HCT116 (cell line): ENCODE data around the gene SERPINB5. TPM values are rescaled to one million over a fixed set of nuclear protein-coding genes. Genes with fewer than 3 reads are reported as not detected.

Source experiments
- ATAC-seq: fragments of 200-7000 bp; cut with Tn5 transposase; 2 replicates; pipeline ENCODE4 v1.9.1; 2020; ENCODE audit warnings: mild to moderate bottlenecking, moderate library complexity
- BruUV-seq: library from RNA; stranded (reverse); fragments of 400-500 nt; replicated peaks from 2 replicates; lab custom pipeline; 2021; lab: Mats Ljungman, UMichigan
- CTCF ChIA-PET: fragments of 300-600 bp; sonication (Branson Sonifier 250); formaldehyde crosslinking; loops from one replicate; lab custom pipeline; 2021; ENCODE audit warnings: antibody characterized with exemption; lab: Charles Lee
- POLR2A ChIA-PET: fragments of 300-600, 350-600 bp; sonication (Branson Sonifier 250); formaldehyde crosslinking; loops from one replicate; lab custom pipeline; 2021; ENCODE audit warnings: antibody characterized with exemption; lab: Charles Lee
- RAD21 ChIA-PET, 2 experiments: fragments of 300-600 bp; sonication (Branson Sonifier 250); formaldehyde crosslinking; loops; one replicate each; lab custom pipeline; 2023; ENCODE audit warnings: low total read pairs in 2 of 2; ENCODE audit not compliant: uncharacterized antibody in 2 of 2, unreplicated experiment in 2 of 2, low non-redundant PET in 1 of 2; lab: Charles Lee
- DNase-seq: peaks from one replicate; pipeline ENCODE4 v3.0.0-alpha.2; 2010; ENCODE audit warnings: low read depth, low spot score
- H2AFZ ChIP-seq: fragments of 200-600 bp; shearing (Covaris generic), sonication (generic); 2 replicates; pipeline ENCODE4 v1.6.1; 2017; ENCODE audit warnings: low read depth, mixed run types, mixed read lengths, antibody characterized with exemption, low read length; ENCODE audit not compliant: poor library complexity, severe bottlenecking
- H3K27ac ChIP-seq: 2 replicates; pipeline ENCODE4 v1.5.1; 2012; ENCODE audit warnings: low read depth, low read length
- H3K27me3 ChIP-seq: fragments of 200-600 bp; sonication (generic); 2 replicates; pipeline ENCODE4 v1.6.1; 2016; ENCODE audit warnings: mixed run types, low read length, mixed read lengths; ENCODE audit not compliant: insufficient read depth
- H3K36me3 ChIP-seq, 2 experiments: fragments of 200-500 bp in 1 of 2; fragments of 200-600 bp in 1 of 2; sonication (Bioruptor generic) in 1 of 2; sonication (generic) in 1 of 2; 2 replicates each; pipeline versions ENCODE4 v1.5.1 to v1.6.1; 2014 to 2016; ENCODE audit warnings: low read length in 2 of 2, inconsistent platforms in 1 of 2, mixed read lengths in 1 of 2, mixed run types in 1 of 2; ENCODE audit not compliant: insufficient read depth in 2 of 2, control insufficient read depth in 1 of 2
- H3K4me1 ChIP-seq, 2 experiments: fragments of 200-600 bp in 1 of 2; sonication (generic) in 1 of 2; 2 replicates each; pipeline versions ENCODE4 v1.5.1 to v1.6.1; 2012 to 2017; ENCODE audit warnings: low read length in 2 of 2, inconsistent platforms in 1 of 2, mild to moderate bottlenecking in 1 of 2, mixed read lengths in 1 of 2, mixed run types in 1 of 2, moderate library complexity in 1 of 2; ENCODE audit not compliant: insufficient read depth in 2 of 2, control insufficient read depth in 1 of 2
- H3K4me2 ChIP-seq: fragments of 200-600 bp; sonication (generic); 2 replicates; pipeline ENCODE4 v1.6.1; 2017; ENCODE audit warnings: mixed run types, low read length, mixed read lengths
- H3K4me3 ChIP-seq, 2 experiments: fragments of 200-600 bp in 1 of 2; sonication (generic) in 1 of 2; replicated peaks in 1 of 2; 2 replicates each; pipeline ENCODE4 v1.5.1; 2011 to 2016; ENCODE audit warnings: low read length in 2 of 2, control low read depth in 1 of 2, low read depth in 1 of 2, mild to moderate bottlenecking in 1 of 2, mixed read lengths in 1 of 2, mixed run types in 1 of 2
- H3K79me2 ChIP-seq: fragments of 200-600 bp; sonication (generic); 2 replicates; pipeline ENCODE4 v1.6.1; 2017; ENCODE audit warnings: mild to moderate bottlenecking, mixed run types, low read length, moderate library complexity, mixed read lengths; ENCODE audit not compliant: insufficient read depth
- H3K9ac ChIP-seq: fragments of 200-600 bp; sonication (generic); 2 replicates; pipeline ENCODE4 v1.6.1; 2016; ENCODE audit warnings: low read length, mixed read lengths
- H3K9me2 ChIP-seq: fragments of 200-600 bp; sonication (generic), shearing (Covaris generic); 2 replicates; pipeline ENCODE4 v1.6.1; 2017; ENCODE audit warnings: mixed run types, mild to moderate bottlenecking, moderate library complexity; ENCODE audit not compliant: insufficient read depth
- H3K9me3 ChIP-seq, 2 experiments: fragments of 200-500 bp in 1 of 2; fragments of 200-600 bp in 1 of 2; sonication (Bioruptor generic) in 1 of 2; sonication (generic) in 1 of 2; 2 replicates each; pipeline ENCODE4 v1.6.1; 2014 to 2017; ENCODE audit warnings: low read length in 2 of 2, mixed read lengths in 2 of 2, inconsistent platforms in 1 of 2, low read depth in 1 of 2, mild to moderate bottlenecking in 1 of 2, mixed run types in 1 of 2, moderate library complexity in 1 of 2; ENCODE audit not compliant: control insufficient read depth in 1 of 2, insufficient read depth in 1 of 2
- H4K20me1 ChIP-seq: fragments of 200-600 bp; sonication (generic), shearing (Covaris generic); 2 replicates; pipeline ENCODE4 v1.6.1; 2017; ENCODE audit warnings: mixed run types, mild to moderate bottlenecking, moderate library complexity; ENCODE audit not compliant: insufficient read depth
- ATF3 ChIP-seq: IDR thresholded peaks from 2 replicates; pipeline ENCODE4 v1.6.1; 2012
- CBX3 ChIP-seq: IDR thresholded peaks from 2 replicates; pipeline ENCODE4 v1.6.1; 2012; ENCODE audit warnings: low read depth
- CTCF ChIP-seq, 3 experiments: fragments of 200-600 bp in 1 of 3; sonication (generic) in 1 of 3; IDR thresholded peaks in 2 of 3; conservative IDR thresholded peaks in 1 of 3; 2 replicates each; pipeline ENCODE4 v1.5.1; 2012 to 2017; ENCODE audit warnings: low read depth in 2 of 3, low read length in 2 of 3, antibody characterized with exemption in 1 of 3, borderline replicate concordance in 1 of 3, control low read depth in 1 of 3, mild to moderate bottlenecking in 1 of 3, mixed read lengths in 1 of 3, mixed run types in 1 of 3, moderate library complexity in 1 of 3; ENCODE audit not compliant: insufficient read depth in 1 of 3
- EGR1 ChIP-seq: IDR thresholded peaks from 2 replicates; pipeline ENCODE4 v1.6.1; 2012; ENCODE audit warnings: low read depth
- EZH2 ChIP-seq: fragments of 200-600 bp; sonication (generic); IDR thresholded peaks from 2 replicates; pipeline ENCODE4 v1.6.1; 2017; ENCODE audit warnings: antibody characterized with exemption, mixed run types
- EZH2phosphoT487 ChIP-seq: fragments of 200-600 bp; IDR thresholded peaks from 2 replicates; pipeline ENCODE4 v1.6.1; 2018; ENCODE audit warnings: antibody characterized with exemption, borderline replicate concordance
- FOSL1 ChIP-seq: IDR thresholded peaks from 2 replicates; pipeline ENCODE4 v1.6.1; 2012; ENCODE audit warnings: low read depth
- JUND ChIP-seq: IDR thresholded peaks from 2 replicates; pipeline ENCODE4 v1.6.1; 2012
- POLR2A ChIP-seq: IDR thresholded peaks from 2 replicates; pipeline ENCODE4 v1.7.0; 2011; ENCODE audit warnings: borderline replicate concordance; ENCODE audit not compliant: insufficient read depth, insufficient read length; ENCODE audit errors: extremely low read depth
- RAD21 ChIP-seq: IDR thresholded peaks from 2 replicates; pipeline ENCODE4 v1.6.1; 2012; ENCODE audit warnings: low read depth, mild to moderate bottlenecking
- REST ChIP-seq: IDR thresholded peaks from 2 replicates; pipeline ENCODE4 v1.6.1; 2012; ENCODE audit warnings: low read depth
- SP1 ChIP-seq: IDR thresholded peaks from 2 replicates; pipeline ENCODE4 v1.6.1; 2012; ENCODE audit warnings: low read depth
- TCF7L2 ChIP-seq: IDR thresholded peaks from 2 replicates; pipeline ENCODE4 v1.7.0; 2011; ENCODE audit warnings: borderline replicate concordance, inconsistent platforms; ENCODE audit not compliant: insufficient read depth, insufficient read length; ENCODE audit errors: extremely low read depth
- YY1 ChIP-seq: IDR thresholded peaks from 2 replicates; pipeline ENCODE4 v1.6.1; 2011; ENCODE audit warnings: low read length, low read depth, moderate library complexity, mild to moderate bottlenecking; ENCODE audit not compliant: insufficient replicate concordance; ENCODE audit errors: extremely low read depth
- ZNF274 ChIP-seq: fragments of 200-500 bp; sonication (Bioruptor generic); IDR thresholded peaks from 2 replicates; pipeline ENCODE4 v1.6.1; 2014; ENCODE audit warnings: mild to moderate bottlenecking, low read depth, low read length, inconsistent platforms
- intact Hi-C: fragments of 100-400 bp; cut with micrococcal nuclease; formaldehyde crosslinking; loops from 2 replicates; pipeline ENCODE4 v1.10.0; 2022
- total RNA-seq: library from RNA; stranded (reverse); gene quantifications from one replicate; pipeline ENCODE4 v1.2.1, GENCODE V29; 2021; ENCODE audit not compliant: unreplicated experiment

SERPINB5 gene
- total RNA-seq, 1 experiment from 2014 or later: 19.5 TPM

GRCh38 chr18:63523660-63524059 lies 46.9 kb downstream of the SERPINB5 start:
- intact Hi-C loops: no loop called here
- ChIA-PET RAD21 (interaction anchor here in 1 of 2 experiments (0.5 kb wide), 1 partner anchor 218 kb away, joined by 3 read pairs; no protein-coding TSS in a partner anchor), CTCF (interaction anchor here (1.4 to 5.4 kb wide), 2 partner anchors 12 to 54 kb away, joined by 4 to 22 read pairs; no protein-coding TSS in a partner anchor), POLR2A (no interaction called here)
- Histone ChIP-seq H3K9ac (no peak overlapping the region), H3K27me3 (no peaks in the 10 kb centered on the region), H3K9me2 (no peaks in the 10 kb centered on the region), H3K79me2 (no peaks in the 10 kb centered on the region), H3K4me1 (no peaks in the 10 kb centered on the region), H3K9me3 (no peaks in the 10 kb centered on the region), H3K4me3 (no peak overlapping the region), H3K4me2 (no peak overlapping the region), H2AFZ (no peak overlapping the region), H4K20me1 (no peaks in the 10 kb centered on the region), H3K27ac (no peak overlapping the region), H3K36me3 (no peaks in the 10 kb centered on the region)
- DNase-seq (no peak), ATAC-seq (no peak)
- no peak for TF ChIP-seq EGR1
- TF ChIP-seq RAD21: peak; percentile 32; the same call in 1 of the 2 replicates
- TF ChIP-seq JUND: no peak
- TF ChIP-seq YY1: no peak
- TF ChIP-seq EZH2: no peak
- TF ChIP-seq CTCF (IDR thresholded peaks at IDR 0.05 in 2 of 3, conservative IDR thresholded peaks at IDR 0.05 in 1 of 3; ENCODE audit: borderline replicate concordance in 1 of 3, insufficient read depth in 1 of 3, low read depth in 2 of 3, low read length in 2 of 3): 0 out of 6 replicates have a peak, but pooled peaks of 2 of the 3 experiments have one; percentile 10 to 21
- no peak for TF ChIP-seq CBX3
- no TSS peak for BruUV-seq

GRCh38 chr18:63527251-63527650 lies 50.5 kb downstream of the SERPINB5 start:
- Histone ChIP-seq H3K9me2 (no peaks in the 10 kb centered on the region), H2AFZ (no peak overlapping the region), H3K27me3 (no peaks in the 10 kb centered on the region), H3K4me2 (no peak overlapping the region), H3K9me3 (no peaks in the 10 kb centered on the region), H3K36me3 (no peaks in the 10 kb centered on the region), H3K4me1 (no peaks in the 10 kb centered on the region), H3K9ac (no peak overlapping the region), H4K20me1 (no peaks in the 10 kb centered on the region), H3K4me3 (no peak overlapping the region), H3K27ac (no peak overlapping the region), H3K79me2 (no peaks in the 10 kb centered on the region)
- ChIA-PET CTCF (interaction anchor here (4.6 kb wide), 1 partner anchor 9 kb away, joined by 20 read pairs; no protein-coding TSS in a partner anchor), RAD21 (no interaction called here), POLR2A (no interaction called here)
- intact Hi-C loops: no loop called here
- TF ChIP-seq EGR1 (no peak), TCF7L2 (no peak), FOSL1 (no peak), ZNF274 (no peak), ATF3 (no peak), SP1 (no peak), POLR2A (no peak), CBX3 (no peak), REST (no peak), EZH2 (no peak), EZH2phosphoT487 (no peak)
- no TSS peak for BruUV-seq
- no peak for DNase-seq
- no peak for ATAC-seq
